ENCODE data around the gene NFIB. TPM values are rescaled to one million over a fixed set of nuclear protein-coding genes. Genes with fewer than 3 reads are reported as not detected.

The NFIB gene
- total and polyA plus RNA-seq, 2 of the 8 experiments (the other 6 are each of a cell fraction or from before 2014, with no cell fraction given) = 2.6 to 13.1 TPM

- Histone ChIP-seq H3K4me1 (replicated peaks in 1 of 4; ENCODE audit: control insufficient read depth in 3 of 4, insufficient read depth in 4 of 4, low read length in 3 of 4) (peaks cover 7 to 18% (median 16%) of the 10 kb centered on the region in 4 experiments), H3K4me3 (ENCODE audit: extremely low read depth in 1 of 4, insufficient read depth in 2 of 4, low read depth in 3 of 4, low read length in 4 of 4) (no peak overlapping the region), H3K9ac (replicated peaks in 1 of 4; ENCODE audit: extremely low read depth in 1 of 4, low read depth in 3 of 4, low read length in 3 of 4) (no peak overlapping the region), H2AK5ac (ENCODE audit: low read depth, low read length) (0 out of 2 replicates have a peak overlapping the region, but pooled peaks have one; percentile 16), H4K5ac (ENCODE audit: insufficient read length, low read depth, low read length) (no peak overlapping the region), H3K36me3 (ENCODE audit: control insufficient read depth in 2 of 4, insufficient read depth in 4 of 4, low read length in 3 of 4) (no peaks in the 10 kb centered on the region), H3K27ac (ENCODE audit: low read depth, low read length) (no peak overlapping the region), H2BK12ac (ENCODE audit: low read depth, low read length) (peak overlapping the region; percentile 94; the same call in 1 of the 2 replicates), H3K9me3 (ENCODE audit: insufficient read depth in 2 of 2, low read depth in 1 of 2, low read length in 1 of 2) (no peaks in the 10 kb centered on the region), H3K4ac (replicated peaks; ENCODE audit: insufficient read length, low read depth, low read length) (no peak overlapping the region), H4K91ac (replicated peaks; ENCODE audit: insufficient read length, low read length) (peak overlapping the region; percentile 54), H3K23ac (ENCODE audit: insufficient read length) (no peak overlapping the region), H2AFZ (ENCODE audit: low read length) (no peak overlapping the region), H2BK120ac (replicated peaks; ENCODE audit: low read depth, low read length) (no peak overlapping the region), H2BK5ac (ENCODE audit: low read depth, low read length) (no peak overlapping the region), H4K8ac (ENCODE audit: extremely low read depth, insufficient read depth, low read length) (no peak overlapping the region), H3K14ac (ENCODE audit: insufficient read length) (no peak overlapping the region), H2BK15ac (ENCODE audit: low read length) (0 out of 2 replicates have a peak overlapping the region, but pooled peaks have one; percentile 95), H3K79me1 (ENCODE audit: low read depth, low read length) (no peaks in the 10 kb centered on the region), H3K23me2 (ENCODE audit: low read depth, low read length) (peaks cover 18% of the 10 kb centered on the region), H3K27me3 (replicated peaks in 1 of 4; ENCODE audit: control insufficient read depth in 3 of 4, extremely low read depth in 1 of 4, insufficient read depth in 3 of 4, low read length in 3 of 4) (peaks cover 28 to 57% (median 51%) of the 10 kb centered on the region in 4 experiments), H2BK20ac (ENCODE audit: low read length) (no peak overlapping the region), H3K4me2 (ENCODE audit: insufficient read depth in 1 of 2, low read depth in 2 of 2, low read length in 2 of 2) (no peak overlapping the region), H3K18ac (ENCODE audit: extremely low read depth, low read length) (no peak overlapping the region), H3K56ac (replicated peaks; ENCODE audit: insufficient read length, low read depth, low read length) (no peak overlapping the region), H3K79me2 (ENCODE audit: control insufficient read depth in 1 of 2, insufficient read depth in 2 of 2, low read length in 2 of 2) (no peaks in the 10 kb centered on the region), H4K20me1 (replicated peaks in 1 of 2; ENCODE audit: control insufficient read depth in 1 of 2, insufficient read depth in 2 of 2, low read length in 2 of 2) (peaks cover 0 to 2% of the 10 kb centered on the region in 2 experiments)
- POLR2A ChIA-PET (ENCODE audit: partially characterized antibody) = interaction anchor here (2.6 kb wide), 1 partner anchor 36 kb away, joined by 10 read pairs; no protein-coding TSS in a partner anchor
- no peak for FAIRE-seq
- CTCF ChIA-PET (ENCODE audit: partially characterized antibody) = interaction anchor here (0.7 to 4.7 kb wide), 42 partner anchors 8 to 924 kb away, joined by 3 to 31 read pairs (median 5); no protein-coding TSS in a partner anchor
- WGBS, 2 experiments (ENCODE audit: extremely low coverage in 1 of 2, insufficient coverage in 1 of 2, insufficient read length in 1 of 2, insufficient replicate concordance in 2 of 2, low coverage in 1 of 2, low lambda C conversion rate in 2 of 2, missing lambda C conversion rate in 1 of 2) = 84% methylated on average over 4 of the region's 4 CpGs; no CpG with 5 or more reads in 1 of the 2 experiments
- no peak for DNase-seq (ENCODE audit: low read depth in 1 of 2, low spot score in 2 of 2)
- TF ChIP-seq GABPA (IDR thresholded peaks at IDR 0.05; ENCODE audit: borderline replicate concordance, insufficient read depth, low read length) = no peak
- TF ChIP-seq ATF2 (IDR thresholded peaks at IDR 0.05; ENCODE audit: low read length) = no peak
- no peak for TF ChIP-seq SP4 (IDR thresholded peaks at IDR 0.05; ENCODE audit: low read length)
- no peak for TF ChIP-seq EGR1 (IDR thresholded peaks at IDR 0.05; ENCODE audit: borderline replicate concordance, low read depth, low read length)
- no peak for TF ChIP-seq NANOG (IDR thresholded peaks at IDR 0.05; ENCODE audit: insufficient read depth, low read depth, low read length, poor library complexity, severe bottlenecking)
- no peak for TF ChIP-seq BACH1 (IDR thresholded peaks at IDR 0.05; ENCODE audit: low read length)
- TF ChIP-seq RAD21 (IDR thresholded peaks at IDR 0.05 in 1 of 2, conservative IDR thresholded peaks at IDR 0.05 in 1 of 2; ENCODE audit: low read depth in 2 of 2, low read length in 2 of 2) = no peak
These were observed 38.6 kb upstream of the NFIB start for GRCh38 chr9:14352503-14352902.
